ENCODE data around the gene SHROOM4.

DNA sequence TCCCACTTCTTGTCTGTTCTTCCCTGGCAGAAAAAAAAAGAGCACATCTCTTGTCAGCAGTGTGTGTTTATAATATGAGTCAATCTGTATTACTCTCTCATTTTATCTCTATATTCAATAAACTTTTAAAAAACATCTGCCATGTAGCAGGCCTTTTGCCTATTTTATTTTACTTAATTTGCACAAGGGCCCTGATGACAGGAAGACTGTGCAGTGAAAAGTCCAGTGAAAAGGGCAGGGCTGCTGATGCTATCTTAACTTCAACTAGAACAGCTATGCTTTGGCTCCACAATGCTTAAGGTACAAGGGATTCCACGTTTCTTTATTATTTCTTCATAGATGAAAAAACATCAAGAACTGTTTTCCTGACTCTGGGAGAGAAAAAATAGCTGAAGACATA is 246.4 kb downstream of the SHROOM4 start:
- TF ChIP-seq, protein P1, sequence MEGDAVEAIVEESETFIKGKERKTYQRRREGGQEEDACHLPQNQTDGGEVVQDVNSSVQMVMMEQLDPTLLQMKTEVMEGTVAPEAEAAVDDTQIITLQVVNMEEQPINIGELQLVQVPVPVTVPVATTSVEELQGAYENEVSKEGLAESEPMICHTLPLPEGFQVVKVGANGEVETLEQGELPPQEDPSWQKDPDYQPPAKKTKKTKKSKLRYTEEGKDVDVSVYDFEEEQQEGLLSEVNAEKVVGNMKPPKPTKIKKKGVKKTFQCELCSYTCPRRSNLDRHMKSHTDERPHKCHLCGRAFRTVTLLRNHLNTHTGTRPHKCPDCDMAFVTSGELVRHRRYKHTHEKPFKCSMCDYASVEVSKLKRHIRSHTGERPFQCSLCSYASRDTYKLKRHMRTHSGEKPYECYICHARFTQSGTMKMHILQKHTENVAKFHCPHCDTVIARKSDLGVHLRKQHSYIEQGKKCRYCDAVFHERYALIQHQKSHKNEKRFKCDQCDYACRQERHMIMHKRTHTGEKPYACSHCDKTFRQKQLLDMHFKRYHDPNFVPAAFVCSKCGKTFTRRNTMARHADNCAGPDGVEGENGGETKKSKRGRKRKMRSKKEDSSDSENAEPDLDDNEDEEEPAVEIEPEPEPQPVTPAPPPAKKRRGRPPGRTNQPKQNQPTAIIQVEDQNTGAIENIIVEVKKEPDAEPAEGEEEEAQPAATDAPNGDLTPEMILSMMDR (IDR thresholded peaks at IDR 0.05; ENCODE audit: insufficient read depth, low read depth, low read length), result no peak
- TF ChIP-seq EZH2 (IDR thresholded peaks at IDR 0.05; ENCODE audit: insufficient read depth, low read length), result no peak

Data from astrocyte (in vitro differentiated cells and primary cell).